Vagina (tissue), 2 donors: ENCODE measurements around the gene UCHL1. TPM values are rescaled to one million over a fixed set of nuclear protein-coding genes. Genes with fewer than 3 reads are reported as not detected.
"Not testable (repeated sequence)": the region's sequence is repeated elsewhere in the genome, so short reads cannot be mapped to it uniquely, and the experiment has no call there.

Experiments used
- DNase-seq, 2 donors: peaks; one replicate each; pipeline ENCODE4 v3.0.0-alpha.2; 2017; ENCODE audit errors: extremely low spot score in 2 of 2
- H3K27ac ChIP-seq: fragments of 200-600 bp; sonication (generic); one replicate; pipeline ENCODE4 v1.5.1; 2019
- H3K27me3 ChIP-seq: fragments of 200-600 bp; sonication (generic); one replicate; pipeline ENCODE4 v1.5.1; 2019
- H3K36me3 ChIP-seq, 2 donors: fragments of 200-600 bp; sonication (generic); one replicate each; pipeline ENCODE4 v1.5.1; 2017 to 2019
- H3K4me1 ChIP-seq: fragments of 200-600 bp; sonication (generic); one replicate; pipeline ENCODE4 v1.5.1; 2019
- H3K4me3 ChIP-seq, 2 donors: fragments of 200-600 bp; sonication (generic); 1 replicate in 1 of 2; 2 replicates in 1 of 2; pipeline ENCODE4 v1.5.1; 2016 to 2019
- H3K9me3 ChIP-seq: fragments of 200-600 bp; sonication (generic); one replicate; pipeline ENCODE4 v1.5.1; 2019
- CTCF ChIP-seq, 3 experiments: fragments of 450-650 bp in 2 of 3; fragments of 200-600 bp in 1 of 3; sonication (generic) in 1 of 3; IDR thresholded peaks; one replicate each; pipeline ENCODE4 v1.5.1; 2017 to 2019; ENCODE audit warnings: antibody characterized with exemption in 3 of 3, mild to moderate bottlenecking in 2 of 3, moderate library complexity in 2 of 3
- POLR2A ChIP-seq, 2 donors: fragments of 450-650 bp; IDR thresholded peaks; one replicate each; pipeline ENCODE4 v1.6.1; 2017; ENCODE audit warnings: antibody characterized with exemption in 2 of 2, mild to moderate bottlenecking in 2 of 2, moderate library complexity in 2 of 2
- POLR2AphosphoS5 ChIP-seq, 2 donors: sonication (generic); formaldehyde crosslinking; IDR thresholded peaks; one replicate each; pipeline ENCODE4 v1.9.0; 2017; ENCODE audit warnings: antibody characterized with exemption in 2 of 2, mild to moderate bottlenecking in 2 of 2, low read depth in 1 of 2; ENCODE audit not compliant: insufficient read depth in 1 of 2
- intact Hi-C: fragments of 100-400 bp; cut with DNase I; formaldehyde crosslinking; loops from one replicate; pipeline ENCODE4 v1.15.1; 2023
- total RNA-seq: library from RNA; depleted of rRNA; stranded (reverse); fragments of >200 nt; gene quantifications from one replicate; pipeline ENCODE4 v1.2.3, GENCODE V29; 2016

UCHL1 gene
- total RNA-seq, 1 donor from 2014 or later: 174 TPM

GRCh38 chr4:41269682-41270081, 13.0 kb downstream of the UCHL1 start:
- Histone ChIP-seq H3K36me3 (no peaks in the 10 kb centered on the region), H3K4me1 (no peaks in the 10 kb centered on the region), H3K9me3 (no peaks in the 10 kb centered on the region), H3K4me3 (no peak overlapping the region), H3K27ac (no peak overlapping the region), H3K27me3 (no peaks in the 10 kb centered on the region)
- intact Hi-C loops: no loop called here
- no peak for DNase-seq
- TF ChIP-seq POLR2A (IDR thresholded peaks at IDR 0.05): no peak
- no peak for TF ChIP-seq POLR2AphosphoS5 (IDR thresholded peaks at IDR 0.05; ENCODE audit: insufficient read depth in 1 of 2, low read depth in 1 of 2)
- TF ChIP-seq CTCF (IDR thresholded peaks at IDR 0.05): no peak

GRCh38 chr4:41275931-41276330, 19.2 kb downstream of the UCHL1 start:
- H3K4me3 ChIP-seq, intact Hi-C loops, H3K9me3 ChIP-seq, H3K27ac ChIP-seq, H3K27me3 ChIP-seq, H3K36me3 ChIP-seq, H3K4me1 ChIP-seq, DNase-seq: not testable (repeated sequence)

GRCh38 chr4:41280010-41280409, 23.3 kb downstream of the UCHL1 start:
- Histone ChIP-seq H3K4me3 (no peak overlapping the region), H3K4me1 (no peaks in the 10 kb centered on the region), H3K9me3 (no peaks in the 10 kb centered on the region), H3K27ac (no peak overlapping the region), H3K27me3 (no peaks in the 10 kb centered on the region), H3K36me3 (no peaks in the 10 kb centered on the region)
- TF ChIP-seq CTCF (IDR thresholded peaks at IDR 0.05) (no peak), POLR2AphosphoS5 (IDR thresholded peaks at IDR 0.05; ENCODE audit: insufficient read depth in 1 of 2, low read depth in 1 of 2) (no peak), POLR2A (IDR thresholded peaks at IDR 0.05) (no peak)
- no peak for DNase-seq
- intact Hi-C loops: loop anchor here (5.0 kb wide), 1 partner anchor 382 kb away; no protein-coding TSS in a partner anchor

- TF ChIP-seq POLR2A (IDR thresholded peaks at IDR 0.05): no peak
- peak; percentile 81 to 84 (median 83) for TF ChIP-seq CTCF (IDR thresholded peaks at IDR 0.05)
- peak in 1 of 2 donors; percentile 48 for TF ChIP-seq POLR2AphosphoS5 (IDR thresholded peaks at IDR 0.05; ENCODE audit: insufficient read depth in 1 of 2, low read depth in 1 of 2)
- Histone ChIP-seq H3K9me3 (no peaks in the 10 kb centered on the region), H3K4me3 (no peak overlapping the region), H3K27me3 (no peaks in the 10 kb centered on the region), H3K4me1 (no peaks in the 10 kb centered on the region), H3K27ac (no peak overlapping the region), H3K36me3 (no peaks in the 10 kb centered on the region)
- no peak for DNase-seq
- intact Hi-C loops: loop anchor here (5.0 kb wide), 1 partner anchor 381 kb away; no protein-coding TSS in a partner anchor
These were observed 24.4 kb downstream of the UCHL1 start for GRCh38 chr4:41281038-41281634.

- H3K9me3 ChIP-seq: no peaks in the 10 kb centered on the region
- no peaks in the 10 kb centered on the region for H3K4me1 ChIP-seq
- intact Hi-C loops: loop anchor here (5.0 kb wide), 1 partner anchor 380 kb away; no protein-coding TSS in a partner anchor
- TF ChIP-seq CTCF (IDR thresholded peaks at IDR 0.05) (no peak), POLR2A (IDR thresholded peaks at IDR 0.05) (no peak), POLR2AphosphoS5 (IDR thresholded peaks at IDR 0.05; ENCODE audit: insufficient read depth in 1 of 2, low read depth in 1 of 2) (no peak)
- H3K27me3 ChIP-seq: no peaks in the 10 kb centered on the region
- DNase-seq: no peak
- H3K36me3 ChIP-seq: no peaks in the 10 kb centered on the region
- H3K27ac ChIP-seq: no peak overlapping the region
- H3K4me3 ChIP-seq: no peak overlapping the region
These were observed 25.6 kb downstream of the UCHL1 start for GRCh38 chr4:41282366-41282765.
